ENCODE data around the gene ELF3. TPM values are rescaled to one million over a fixed set of nuclear protein-coding genes. Genes with fewer than 3 reads are reported as not detected.

Gene ELF3
- total RNA-seq, 2 donors from 2014 or later, result 0.22 to 0.76 TPM

DNA sequence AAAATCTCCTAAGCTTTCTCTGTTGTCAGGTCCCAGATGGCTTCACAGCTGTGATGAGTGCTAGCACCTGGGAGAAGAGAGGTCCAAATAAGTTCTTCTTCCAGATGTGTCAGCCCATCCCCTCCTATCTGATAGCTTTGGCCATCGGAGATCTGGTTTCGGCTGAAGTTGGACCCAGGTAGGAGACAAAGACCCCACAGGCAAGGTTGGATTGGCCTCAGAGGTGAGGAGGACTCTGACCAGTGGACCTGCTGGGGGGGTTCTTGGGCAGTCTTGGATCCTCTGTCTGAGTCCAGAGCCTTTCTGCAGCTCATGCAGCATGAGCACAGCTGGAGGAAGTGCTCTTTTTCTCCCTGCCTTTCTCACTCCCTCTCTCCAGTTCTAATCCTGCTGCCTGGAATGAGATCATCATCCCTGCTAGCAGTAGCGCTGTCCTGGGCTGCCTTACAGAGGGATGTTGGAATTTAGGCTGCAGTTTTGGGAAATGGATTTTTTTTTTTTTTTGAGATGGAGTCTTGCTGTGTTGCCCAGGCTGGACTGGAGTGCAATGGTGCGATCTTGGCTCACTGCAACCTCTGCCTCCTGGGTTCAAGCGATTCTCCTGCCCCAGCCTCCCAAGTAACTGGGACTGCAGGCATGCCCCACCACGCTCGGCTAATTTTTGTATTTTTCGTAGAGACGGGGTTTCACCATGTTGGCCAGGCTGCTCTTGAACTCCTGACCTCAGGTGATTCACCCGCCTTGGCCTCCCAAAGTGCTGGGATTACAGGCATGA, 20.8 kb upstream of the ELF3 start:
- H3K4me1 Mint-ChIP-seq (ENCODE audit: low read depth), result peaks cover 4% of the 10 kb centered on the region
- ATAC-seq (replicated peaks in 1 of 2), result no peak

DNA sequence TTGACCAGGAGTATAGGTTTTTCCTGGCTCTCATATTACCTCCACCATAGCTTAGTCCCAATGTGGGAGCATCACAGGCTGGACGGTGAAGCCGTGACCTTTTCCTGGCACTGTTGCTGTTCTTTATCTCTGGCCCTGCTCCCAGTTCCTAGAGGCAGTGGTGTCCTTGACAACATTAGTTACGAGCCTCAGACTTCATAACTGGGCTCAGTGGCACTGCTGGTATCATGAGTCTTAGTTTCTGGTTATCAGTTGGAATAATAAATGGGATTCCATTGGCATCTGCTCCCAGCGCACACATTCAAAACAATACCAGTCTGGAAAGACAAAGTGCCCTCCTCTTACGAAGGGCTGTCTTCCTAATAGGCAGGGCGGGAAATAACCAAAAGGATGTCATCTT, 20.0 kb upstream of the ELF3 start:
- Mint-ChIP-seq H3K4me1 (ENCODE audit: low read depth) (no peaks in the 10 kb centered on the region), H3K27ac (no peak overlapping the region), H3K27me3 (ENCODE audit: low read depth) (no peaks in the 10 kb centered on the region), H3K4me3 (no peak overlapping the region), H3K36me3 (ENCODE audit: insufficient read depth in 2 of 2) (peaks cover 3 to 8% of the 10 kb centered on the region in 2 donors), H3K9me3 (no peaks in the 10 kb centered on the region)
- ATAC-seq (replicated peaks in 1 of 2) (no peak), DNase-seq (no peak)

More for the DNA sequence above, 20.8 kb upstream of the ELF3 start:
- DNase-seq, result no peak
- H3K36me3 Mint-ChIP-seq (ENCODE audit: insufficient read depth in 2 of 2), result peaks cover 3 to 8% of the 10 kb centered on the region in 2 donors
- H3K4me3 Mint-ChIP-seq, result no peak overlapping the region
- H3K9me3 Mint-ChIP-seq, result no peaks in the 10 kb centered on the region
- H3K27me3 Mint-ChIP-seq (ENCODE audit: low read depth), result no peaks in the 10 kb centered on the region
- H3K27ac Mint-ChIP-seq, result no peak overlapping the region

DNA sequence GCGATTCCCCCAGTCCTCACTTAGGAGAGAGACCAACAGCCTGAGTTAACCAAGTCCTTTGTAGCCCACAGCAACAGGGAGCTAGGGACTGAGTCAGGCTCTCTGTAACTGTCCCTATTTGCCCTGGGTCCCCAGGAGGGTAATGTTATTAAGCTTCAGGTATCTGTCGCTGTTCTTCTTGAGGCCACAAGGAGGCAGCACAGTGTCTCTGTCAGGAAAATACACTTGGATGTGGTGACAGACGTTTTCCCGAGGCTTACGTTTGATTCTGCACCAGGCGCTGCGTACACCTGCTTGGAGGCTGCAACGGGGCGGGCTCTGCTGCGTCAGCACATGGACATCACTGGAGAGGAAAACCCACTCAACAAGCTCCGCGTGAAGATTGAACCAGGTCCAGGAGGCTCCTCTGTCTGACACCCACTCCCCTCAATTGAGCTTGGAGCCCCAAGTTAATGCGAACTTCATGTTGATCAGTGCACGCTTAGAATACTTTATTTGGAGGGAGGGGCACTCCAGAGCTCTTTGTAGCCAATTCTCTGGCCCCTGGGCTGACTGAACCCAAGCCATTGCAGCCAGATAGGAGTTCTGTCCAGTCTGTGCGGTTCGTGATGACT, 10.7 kb upstream of the ELF3 start:
- ATAC-seq (replicated peaks in 1 of 2) (peak; percentile 60 to 69), DNase-seq (peak in 1 of 2 donors; percentile 16)
- no peaks in the 10 kb centered on the region for H3K27me3 Mint-ChIP-seq (ENCODE audit: low read depth)
- no peaks in the 10 kb centered on the region for H3K4me1 Mint-ChIP-seq (ENCODE audit: low read depth)
- no peak overlapping the region for H3K4me3 Mint-ChIP-seq
- peaks cover 0 to 4% of the 10 kb centered on the region in 2 donors for H3K36me3 Mint-ChIP-seq (ENCODE audit: insufficient read depth in 2 of 2)
- H3K27ac Mint-ChIP-seq, result no peak overlapping the region
- H3K9me3 Mint-ChIP-seq, result no peaks in the 10 kb centered on the region

DNA sequence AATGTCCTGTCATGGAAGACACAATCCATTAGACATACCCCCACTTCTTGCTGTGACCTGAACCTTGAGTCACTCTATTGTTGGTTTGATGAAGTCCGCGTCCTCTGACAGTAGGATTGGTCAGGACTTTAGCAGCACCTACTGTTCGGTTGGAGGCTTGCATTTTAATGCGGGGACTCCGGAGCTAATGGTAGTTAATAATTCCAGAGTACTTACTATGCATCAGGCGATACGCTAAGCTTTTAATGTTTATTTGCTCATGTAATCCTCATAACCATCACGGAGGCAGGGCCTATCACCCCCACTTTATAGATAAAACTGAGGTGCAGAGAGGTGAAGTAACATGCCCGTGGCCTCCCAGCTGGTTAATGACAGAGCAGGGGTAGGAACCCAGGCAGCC, 7.9 kb upstream of the ELF3 start:
- Mint-ChIP-seq H3K4me3 (no peak overlapping the region), H3K9me3 (no peaks in the 10 kb centered on the region), H3K4me1 (ENCODE audit: low read depth) (no peaks in the 10 kb centered on the region), H3K36me3 (ENCODE audit: insufficient read depth in 2 of 2) (peaks cover 0 to 4% of the 10 kb centered on the region in 2 donors), H3K27me3 (ENCODE audit: low read depth) (no peaks in the 10 kb centered on the region), H3K27ac (no peak overlapping the region)
- ATAC-seq (replicated peaks in 1 of 2) (no peak), DNase-seq (no peak)

GRCh38 chr1:202004711-202005110, 5.7 kb upstream of the ELF3 start:
- ATAC-seq (replicated peaks in 1 of 2) (no peak), DNase-seq (no peak)
- Mint-ChIP-seq H3K9me3 (no peaks in the 10 kb centered on the region), H3K27ac (no peak overlapping the region), H3K27me3 (ENCODE audit: low read depth) (no peaks in the 10 kb centered on the region), H3K36me3 (ENCODE audit: insufficient read depth in 2 of 2) (peaks cover 0 to 3% of the 10 kb centered on the region in 2 donors), H3K4me1 (ENCODE audit: low read depth) (no peaks in the 10 kb centered on the region), H3K4me3 (no peak overlapping the region)

DNA sequence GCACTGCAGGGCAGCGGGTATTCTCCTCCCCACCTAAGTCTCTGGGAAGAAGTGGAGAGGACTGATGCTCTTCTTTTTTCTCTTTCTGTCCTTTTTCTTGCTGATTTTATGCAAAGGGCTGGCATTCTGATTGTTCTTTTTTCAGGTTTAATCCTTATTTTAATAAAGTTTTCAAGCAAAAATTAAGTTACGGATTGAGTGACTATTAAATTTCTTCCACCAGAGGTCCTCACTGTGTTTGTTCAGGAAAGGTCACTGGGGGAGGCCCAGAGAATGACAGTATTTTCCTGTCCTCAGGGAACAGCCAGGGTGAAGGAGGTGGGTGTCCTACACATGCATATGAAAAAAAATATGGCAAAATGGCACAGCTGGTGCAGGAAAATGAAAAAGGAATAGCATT, 4.4 kb upstream of the ELF3 start:
- Mint-ChIP-seq H3K27me3 (ENCODE audit: low read depth) (no peaks in the 10 kb centered on the region), H3K9me3 (no peaks in the 10 kb centered on the region), H3K4me1 (ENCODE audit: low read depth) (no peaks in the 10 kb centered on the region), H3K36me3 (ENCODE audit: insufficient read depth in 2 of 2) (peaks cover 0 to 2% of the 10 kb centered on the region in 2 donors), H3K27ac (no peak overlapping the region), H3K4me3 (no peak overlapping the region)
- ATAC-seq (replicated peaks in 1 of 2), result no peak
- no peak for DNase-seq

- H3K9me3 Mint-ChIP-seq, result no peaks in the 10 kb centered on the region
- no peaks in the 10 kb centered on the region for H3K4me1 Mint-ChIP-seq (ENCODE audit: low read depth)
- no peaks in the 10 kb centered on the region for H3K27me3 Mint-ChIP-seq (ENCODE audit: low read depth)
- no peak for DNase-seq
- no peak overlapping the region for H3K27ac Mint-ChIP-seq
- no peak for ATAC-seq (replicated peaks in 1 of 2)
- H3K36me3 Mint-ChIP-seq (ENCODE audit: insufficient read depth in 2 of 2), result peaks cover 0 to 2% of the 10 kb centered on the region in 2 donors
- no peak overlapping the region for H3K4me3 Mint-ChIP-seq
Observed at GRCh38 chr1:202007304-202007703, 3.1 kb upstream of the ELF3 start.

DNA sequence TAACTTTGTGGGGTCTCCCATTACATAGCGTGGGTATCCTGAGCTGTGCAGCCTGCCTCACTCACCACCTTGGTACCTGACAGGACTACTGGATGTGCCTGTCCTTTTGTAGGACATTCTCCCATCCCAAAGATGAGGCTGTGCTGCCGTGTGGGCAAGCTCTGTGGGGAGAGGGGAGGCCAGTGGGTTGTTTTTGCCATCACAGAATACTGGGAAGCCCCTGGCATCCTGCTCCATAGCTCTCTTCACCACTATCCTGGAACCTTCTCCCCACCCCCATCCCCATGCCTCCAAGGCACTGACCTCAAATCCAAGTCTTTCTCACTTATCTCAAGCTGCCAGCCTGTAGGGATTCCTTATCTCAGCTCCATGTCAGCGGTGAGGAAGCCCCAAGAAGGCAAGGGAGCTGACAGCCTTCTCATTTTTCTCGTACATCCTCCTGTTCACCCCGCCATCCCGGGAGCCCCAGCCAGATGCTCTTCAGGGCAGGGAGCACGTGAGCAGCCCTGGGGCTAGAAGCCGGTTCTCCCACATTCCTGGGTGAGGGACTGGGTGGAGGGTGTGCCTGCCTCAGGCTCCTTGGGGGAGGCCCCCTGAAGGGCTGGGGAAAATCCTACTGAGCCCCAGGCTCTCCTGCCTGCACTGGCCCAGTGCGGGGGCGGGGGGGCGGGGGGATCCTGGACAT, 2.4 kb upstream of the ELF3 start:
- H3K4me1 Mint-ChIP-seq (ENCODE audit: low read depth), result no peaks in the 10 kb centered on the region
- no peak overlapping the region for H3K27ac Mint-ChIP-seq
- no peaks in the 10 kb centered on the region for H3K9me3 Mint-ChIP-seq
- DNase-seq (no peak), ATAC-seq (replicated peaks in 1 of 2) (no peak)
- H3K4me3 Mint-ChIP-seq, result no peak overlapping the region
- no peaks in the 10 kb centered on the region for H3K27me3 Mint-ChIP-seq (ENCODE audit: low read depth)
- H3K36me3 Mint-ChIP-seq (ENCODE audit: insufficient read depth in 2 of 2), result peaks cover 0 to 2% of the 10 kb centered on the region in 2 donors

GRCh38 chr1:202009326-202010179, 834 bp upstream of the ELF3 start:
- Mint-ChIP-seq H3K4me1 (ENCODE audit: low read depth) (peaks cover under 1% of the 10 kb centered on the region), H3K4me3 (no peak overlapping the region), H3K27ac (no peak overlapping the region), H3K9me3 (no peaks in the 10 kb centered on the region), H3K27me3 (ENCODE audit: low read depth) (no peaks in the 10 kb centered on the region), H3K36me3 (ENCODE audit: insufficient read depth in 2 of 2) (peaks cover 0 to under 1% of the 10 kb centered on the region in 2 donors)
- DNase-seq (peak; percentile 57 to 65), ATAC-seq (replicated peaks in 1 of 2) (peak; percentile 55 to 73)

DNA sequence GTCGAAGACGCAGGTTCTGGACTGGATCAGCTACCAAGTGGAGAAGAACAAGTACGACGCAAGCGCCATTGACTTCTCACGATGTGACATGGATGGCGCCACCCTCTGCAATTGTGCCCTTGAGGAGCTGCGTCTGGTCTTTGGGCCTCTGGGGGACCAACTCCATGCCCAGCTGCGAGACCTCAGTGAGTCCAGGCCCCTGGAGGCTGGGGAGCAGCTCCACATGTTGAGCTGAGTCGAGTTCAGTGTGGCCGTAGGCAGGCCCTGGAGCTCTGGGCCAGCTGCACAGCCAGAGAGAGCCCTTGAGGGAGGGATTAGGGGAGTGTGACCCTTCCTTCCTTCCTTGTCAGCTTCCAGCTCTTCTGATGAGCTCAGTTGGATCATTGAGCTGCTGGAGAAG, 1.6 kb downstream of the ELF3 start:
- Mint-ChIP-seq H3K4me1 (ENCODE audit: low read depth) (peaks cover 5% of the 10 kb centered on the region), H3K27me3 (ENCODE audit: low read depth) (no peaks in the 10 kb centered on the region), H3K9me3 (no peaks in the 10 kb centered on the region), H3K36me3 (ENCODE audit: insufficient read depth in 2 of 2) (no peaks in the 10 kb centered on the region), H3K4me3 (no peak overlapping the region), H3K27ac (no peak overlapping the region)
- ATAC-seq (replicated peaks in 1 of 2) (no peak), DNase-seq (no peak)

DNA sequence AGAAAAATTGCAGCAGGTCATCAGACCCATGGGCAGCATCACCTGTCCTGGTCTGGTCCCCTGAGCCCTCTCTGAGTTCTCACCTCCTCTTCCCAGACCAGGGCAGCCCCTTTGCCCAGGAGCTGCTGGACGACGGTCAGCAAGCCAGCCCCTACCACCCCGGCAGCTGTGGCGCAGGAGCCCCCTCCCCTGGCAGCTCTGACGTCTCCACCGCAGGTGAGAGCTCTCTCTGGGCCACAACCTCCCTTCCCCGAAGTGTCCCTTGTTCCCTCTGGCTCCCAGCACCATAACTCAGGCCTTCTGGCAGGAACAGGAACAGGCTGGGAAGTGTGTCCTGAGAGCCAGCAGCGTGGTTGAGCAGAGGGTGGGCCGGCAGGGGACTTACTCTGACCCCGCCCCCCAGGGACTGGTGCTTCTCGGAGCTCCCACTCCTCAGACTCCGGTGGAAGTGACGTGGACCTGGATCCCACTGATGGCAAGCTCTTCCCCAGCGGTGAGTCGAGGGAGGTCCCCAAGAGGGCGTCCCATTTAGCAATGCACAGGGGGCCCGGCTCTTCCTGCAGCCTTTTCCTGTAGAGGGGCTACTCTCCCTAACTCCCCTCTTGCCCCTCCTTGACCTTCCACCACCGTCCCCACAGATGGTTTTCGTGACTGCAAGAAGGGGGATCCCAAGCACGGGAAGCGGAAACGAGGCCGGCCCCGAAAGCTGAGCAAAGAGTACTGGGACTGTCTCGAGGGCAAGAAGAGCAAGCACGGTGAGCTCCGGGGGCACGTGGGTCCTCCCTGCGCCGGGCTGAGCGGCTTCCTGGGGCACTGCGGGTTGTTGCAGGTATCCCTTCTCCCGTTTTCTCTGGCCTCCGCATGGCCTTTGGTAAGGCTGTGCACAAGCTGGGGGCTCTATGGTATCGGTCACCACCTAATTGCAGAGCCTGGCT, 2.4 kb downstream of the ELF3 start:
- Mint-ChIP-seq H3K36me3 (ENCODE audit: insufficient read depth in 2 of 2) (no peaks in the 10 kb centered on the region), H3K27ac (no peak overlapping the region), H3K9me3 (no peaks in the 10 kb centered on the region), H3K4me3 (no peak overlapping the region), H3K27me3 (ENCODE audit: low read depth) (no peaks in the 10 kb centered on the region), H3K4me1 (ENCODE audit: low read depth) (peaks cover 5% of the 10 kb centered on the region)
- no peak for DNase-seq
- no peak for ATAC-seq (replicated peaks in 1 of 2)

DNA sequence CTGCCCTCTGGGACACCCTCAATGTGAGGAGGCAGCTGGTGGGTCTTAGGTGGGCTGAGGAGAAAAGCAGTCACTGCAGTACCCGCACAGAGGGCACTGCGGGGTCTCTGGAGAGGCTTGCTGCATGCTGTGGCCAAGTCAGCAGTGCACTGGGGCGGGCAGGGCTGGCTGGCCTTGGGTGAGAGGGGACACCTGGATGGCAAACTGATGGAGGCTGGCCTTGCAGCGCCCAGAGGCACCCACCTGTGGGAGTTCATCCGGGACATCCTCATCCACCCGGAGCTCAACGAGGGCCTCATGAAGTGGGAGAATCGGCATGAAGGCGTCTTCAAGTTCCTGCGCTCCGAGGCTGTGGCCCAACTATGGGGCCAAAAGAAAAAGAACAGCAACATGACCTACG, 3.2 kb downstream of the ELF3 start:
- H3K27me3 Mint-ChIP-seq (ENCODE audit: low read depth), result no peaks in the 10 kb centered on the region
- no peak for ATAC-seq (replicated peaks in 1 of 2)
- H3K36me3 Mint-ChIP-seq (ENCODE audit: insufficient read depth in 2 of 2), result no peaks in the 10 kb centered on the region
- no peak overlapping the region for H3K4me3 Mint-ChIP-seq
- no peaks in the 10 kb centered on the region for H3K9me3 Mint-ChIP-seq
- no peak overlapping the region for H3K27ac Mint-ChIP-seq
- no peak for DNase-seq
- H3K4me1 Mint-ChIP-seq (ENCODE audit: low read depth), result peaks cover 5% of the 10 kb centered on the region
